Kasumi-1 (cell line): ENCODE data around the gene ELOF1.
"Not testable (repeated sequence)": the region's sequence is repeated elsewhere in the genome, so short reads cannot be mapped to it uniquely, and the experiment has no call there.

Source experiments
- DNase-seq, 2 experiments: peaks; one replicate each; lab custom pipeline; 2025; lab: John Stamatoyannopoulos, UW

The ELOF1 gene

GRCh38 chr19:11558881-11559828 lies at the start of gene ELOF1:
Gene ELOF1, minus strand, starts transcription at chr19:11559230. Its CDS starts 4,883 bp downstream, at chr19:11554347.
- peak; percentile 95 to 97 for DNase-seq

- DNase-seq, result no peak
Measured at GRCh38 chr19:11606484-11606883, 47.5 kb upstream of the ELOF1 start.

GRCh38 chr19:11599704-11600103 lies 40.7 kb upstream of the ELOF1 start:
- not testable (repeated sequence) for DNase-seq

- no peak for DNase-seq
Measured at GRCh38 chr19:11598746-11599145, 39.7 kb upstream of the ELOF1 start.

- DNase-seq, result no peak
Measured at GRCh38 chr19:11598103-11598483, 39.1 kb upstream of the ELOF1 start.

- DNase-seq, result peak; percentile 96 to 98
Measured at GRCh38 chr19:11597202-11598102, 38.4 kb upstream of the ELOF1 start, which contains the start of gene ZNF627. Gene ZNF627, plus strand, starts transcription at chr19:11597483. Its CDS starts 145 bp downstream, at chr19:11597628.

- no peak for DNase-seq
Measured at GRCh38 chr19:11596156-11596555, 37.1 kb upstream of the ELOF1 start.

- DNase-seq, result no peak
Measured at GRCh38 chr19:11594084-11594483, 35.1 kb upstream of the ELOF1 start.

GRCh38 chr19:11587975-11588631 lies 29.1 kb upstream of the ELOF1 start:
- no peak for DNase-seq

GRCh38 chr19:11587302-11587974 lies 28.4 kb upstream of the ELOF1 start:
- DNase-seq, result peak; percentile 80 to 84

- DNase-seq, result no peak
Measured at GRCh38 chr19:11586331-11586730, 27.3 kb upstream of the ELOF1 start.

- no peak for DNase-seq
Measured at GRCh38 chr19:11581740-11582139, 22.7 kb upstream of the ELOF1 start.

- DNase-seq, result no peak
Measured at GRCh38 chr19:11580116-11580515, 21.1 kb upstream of the ELOF1 start.

- DNase-seq, result no peak
Measured at GRCh38 chr19:11578258-11579142, 19.5 kb upstream of the ELOF1 start.

GRCh38 chr19:11577451-11578257 lies 18.6 kb upstream of the ELOF1 start, which contains the start of gene ACP5:
Gene ACP5, minus strand, starts transcription at chr19:11577645. Its CDS starts 328 bp downstream, at chr19:11577317.
- DNase-seq, result no peak

GRCh38 chr19:11576227-11576626 lies 17.2 kb upstream of the ELOF1 start:
- no peak for DNase-seq

- no peak for DNase-seq
Measured at GRCh38 chr19:11574689-11575088, 15.7 kb upstream of the ELOF1 start.

GRCh38 chr19:11573763-11574162 lies 14.7 kb upstream of the ELOF1 start:
- DNase-seq, result not testable (repeated sequence)

- not testable (repeated sequence) for DNase-seq
Measured at GRCh38 chr19:11573354-11573753, 14.3 kb upstream of the ELOF1 start.
